GM19397 (cell line): ENCODE results near the gene GPR33.
"Not testable (repeated sequence)": the region's sequence is repeated elsewhere in the genome, so short reads cannot be mapped to it uniquely, and the experiment has no call there.

Experiments
- ATAC-seq: cut with Tn5 transposase; IDR thresholded peaks from one replicate; pipeline ENCODE4 v1.9.1; 2021; ENCODE audit warnings: mild to moderate bottlenecking, moderate library complexity; ENCODE audit not compliant: unreplicated experiment

GPR33 gene

DNA sequence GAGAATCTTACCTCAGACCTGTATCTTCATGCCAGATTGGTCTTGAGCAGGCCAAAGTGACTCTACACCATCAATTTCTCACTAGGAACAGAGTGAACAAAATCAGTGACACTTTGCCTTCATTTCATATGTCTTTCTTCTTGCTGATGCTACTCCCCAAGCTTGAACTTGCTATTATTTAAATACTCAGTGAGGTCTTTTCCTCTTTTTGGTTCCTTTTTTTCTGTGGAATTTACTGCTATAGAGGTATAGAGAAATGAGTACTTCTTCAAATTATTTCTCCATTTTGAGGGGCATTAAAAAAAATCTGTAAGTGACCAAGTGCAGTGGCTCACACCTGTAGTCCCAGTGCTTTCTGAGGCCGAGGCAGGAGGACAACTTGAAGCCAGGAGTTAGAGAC, at the start of gene GPR33:
Gene GPR33, minus strand, starts transcription at position 154 of the 400 bp plus-strand sequence. CDS start 4,074 bp downstream, outside the sequence.
- no peak for ATAC-seq

DNA sequence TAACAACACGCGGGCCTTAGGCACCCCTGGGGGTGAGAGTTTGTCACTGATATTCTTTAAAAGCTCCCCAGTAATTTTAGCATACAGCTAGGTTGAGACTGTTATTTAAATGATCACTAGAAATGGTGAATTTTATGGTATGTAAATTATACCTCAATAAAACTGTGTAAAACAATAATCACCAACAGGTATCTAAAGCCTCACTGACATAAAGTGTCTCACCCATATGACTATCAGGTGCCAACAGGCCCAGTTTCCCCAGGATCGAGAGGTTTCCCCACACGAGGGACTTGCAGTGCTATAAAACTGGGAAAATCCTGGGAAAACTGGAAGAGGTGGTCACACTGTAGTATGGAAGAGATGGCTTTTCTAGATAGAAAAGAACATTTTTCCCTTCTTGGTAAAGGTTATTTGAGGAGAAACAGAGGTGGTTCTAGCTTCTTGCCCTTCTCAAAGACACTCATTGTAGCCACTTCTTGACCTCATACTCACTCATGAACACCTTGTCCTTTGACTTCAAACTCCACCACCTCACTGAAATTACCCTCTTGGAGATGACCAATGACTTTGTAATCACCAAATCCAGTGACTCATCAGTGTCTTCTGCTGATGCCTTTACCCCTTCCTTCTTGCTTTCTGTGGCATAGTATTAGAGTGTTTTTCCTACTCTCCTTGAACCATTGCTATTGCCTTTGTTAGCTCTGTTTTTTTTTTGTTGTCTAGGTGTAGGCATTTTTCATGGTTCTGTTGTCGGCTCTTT, 48.5 kb upstream of the GPR33 start:
- ATAC-seq = no peak

- no peak for ATAC-seq
Observed at GRCh38 chr14:31530136-31530535, 42.3 kb upstream of the GPR33 start.

- no peak for ATAC-seq
Observed at GRCh38 chr14:31529053-31529452, 41.2 kb upstream of the GPR33 start.

- ATAC-seq = no peak
Observed at GRCh38 chr14:31527546-31527945, 39.7 kb upstream of the GPR33 start.

GRCh38 chr14:31527087-31527486, 39.2 kb upstream of the GPR33 start:
- no peak for ATAC-seq

- ATAC-seq = no peak
Observed at GRCh38 chr14:31510855-31511254, 23.0 kb upstream of the GPR33 start.

GRCh38 chr14:31510222-31510621, 22.4 kb upstream of the GPR33 start:
- no peak for ATAC-seq

DNA sequence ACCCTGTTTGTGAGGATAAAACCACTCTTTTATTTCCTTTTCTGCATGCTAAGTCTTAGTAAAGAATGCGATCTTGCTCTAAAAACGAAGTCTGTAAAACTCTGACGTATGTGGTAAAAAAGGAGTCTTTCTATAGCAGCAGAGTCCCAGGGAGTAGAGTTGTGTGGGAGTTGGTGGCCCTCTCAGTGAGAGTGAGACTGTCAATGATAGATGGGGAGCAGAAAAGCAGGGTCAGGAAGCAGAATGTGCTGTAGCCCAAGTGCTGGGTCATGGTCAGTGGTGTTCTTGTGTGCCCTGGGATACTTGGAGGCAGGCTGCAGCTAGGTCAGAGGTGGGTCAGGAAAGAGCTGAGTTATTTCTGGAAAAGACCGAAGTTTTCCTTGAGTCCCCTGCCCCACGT, 20.3 kb upstream of the GPR33 start:
- ATAC-seq = no peak

- ATAC-seq = no peak
Observed at GRCh38 chr14:31505411-31505810, 17.6 kb upstream of the GPR33 start.

GRCh38 chr14:31501870-31502269, 14.0 kb upstream of the GPR33 start:
- no peak for ATAC-seq

GRCh38 chr14:31492759-31493498, 5.1 kb upstream of the GPR33 start:
- ATAC-seq = no peak

DNA sequence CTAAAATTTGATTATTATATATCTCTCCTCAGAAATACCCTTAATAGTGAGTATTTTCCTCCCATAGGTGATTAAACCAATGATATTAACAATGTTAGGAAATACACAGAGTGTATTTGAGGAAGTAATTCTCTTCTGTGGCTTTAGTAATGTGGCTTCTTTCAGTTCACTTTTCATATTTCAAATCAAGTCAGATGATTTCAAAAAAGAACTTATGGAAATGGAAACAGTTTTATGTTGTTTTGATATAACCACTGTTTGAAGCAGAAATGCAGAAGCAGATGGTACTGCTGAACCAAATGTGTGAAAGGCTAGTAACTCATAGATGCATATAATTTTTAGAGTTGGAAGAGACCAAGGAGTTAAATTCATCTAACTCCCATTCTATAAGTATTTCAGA, 1.9 kb upstream of the GPR33 start:
- ATAC-seq = no peak

GRCh38 chr14:31486764-31487163, 1.1 kb downstream of the GPR33 start:
- no peak for ATAC-seq

DNA sequence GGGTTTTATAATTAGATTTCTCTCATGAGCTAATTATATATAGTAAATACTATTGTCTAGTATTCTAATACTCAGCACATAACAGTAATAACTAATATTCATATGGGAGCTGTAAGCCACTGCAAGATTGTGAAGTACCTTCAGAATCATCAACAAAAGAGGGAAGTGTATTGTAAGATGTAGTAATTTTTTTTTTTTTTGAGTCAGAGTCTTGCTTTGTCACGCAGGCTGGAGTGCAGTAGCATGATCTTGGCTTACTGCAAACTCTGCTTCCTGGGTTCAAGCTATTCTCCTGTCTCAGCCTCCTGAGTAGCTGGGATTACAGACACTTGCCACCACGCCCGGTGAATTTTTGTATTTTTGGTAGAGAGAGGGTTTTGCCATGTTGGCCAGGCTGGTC, 3.1 kb downstream of the GPR33 start:
- ATAC-seq = no peak

GRCh38 chr14:31480156-31480555, 7.7 kb downstream of the GPR33 start:
- ATAC-seq = no peak

DNA sequence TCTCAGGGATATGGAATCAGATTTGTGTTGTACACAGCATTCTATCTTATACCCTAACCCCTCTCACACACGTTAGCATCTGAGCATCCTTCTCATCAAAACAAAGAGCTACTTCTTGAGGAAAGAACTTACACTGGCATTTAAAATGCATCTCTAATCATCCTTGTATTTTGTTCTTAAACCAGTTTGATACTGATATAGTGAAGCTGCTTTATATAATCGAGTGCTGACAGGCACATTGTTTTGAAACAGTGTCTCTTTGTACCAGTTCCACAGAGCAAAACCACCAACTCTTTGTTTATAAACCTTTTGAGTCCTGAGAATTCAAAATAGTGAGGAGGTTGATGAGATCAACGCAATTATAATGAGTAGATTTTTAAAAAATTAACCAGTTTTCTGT, 8.8 kb downstream of the GPR33 start:
- ATAC-seq = no peak

DNA sequence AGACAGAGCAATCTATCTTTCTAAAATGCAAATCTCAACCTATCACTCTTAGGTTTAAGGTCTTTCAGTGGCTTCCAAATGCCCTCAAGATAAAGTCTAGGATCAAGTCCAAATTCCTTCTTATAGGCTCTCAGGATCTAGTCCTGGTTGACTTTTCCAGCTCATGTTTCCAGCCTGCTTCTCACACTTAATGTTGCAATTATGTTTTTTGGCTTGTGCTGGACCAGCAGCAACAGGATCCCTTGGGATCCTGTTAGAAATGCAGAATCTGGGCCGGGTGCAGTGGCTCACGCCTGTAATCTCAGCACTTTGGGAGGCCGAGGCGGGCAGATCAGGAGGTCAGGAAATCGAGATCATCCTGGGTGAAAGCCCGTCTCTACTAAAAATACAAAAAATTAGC, 10.6 kb downstream of the GPR33 start:
- ATAC-seq = no peak

DNA sequence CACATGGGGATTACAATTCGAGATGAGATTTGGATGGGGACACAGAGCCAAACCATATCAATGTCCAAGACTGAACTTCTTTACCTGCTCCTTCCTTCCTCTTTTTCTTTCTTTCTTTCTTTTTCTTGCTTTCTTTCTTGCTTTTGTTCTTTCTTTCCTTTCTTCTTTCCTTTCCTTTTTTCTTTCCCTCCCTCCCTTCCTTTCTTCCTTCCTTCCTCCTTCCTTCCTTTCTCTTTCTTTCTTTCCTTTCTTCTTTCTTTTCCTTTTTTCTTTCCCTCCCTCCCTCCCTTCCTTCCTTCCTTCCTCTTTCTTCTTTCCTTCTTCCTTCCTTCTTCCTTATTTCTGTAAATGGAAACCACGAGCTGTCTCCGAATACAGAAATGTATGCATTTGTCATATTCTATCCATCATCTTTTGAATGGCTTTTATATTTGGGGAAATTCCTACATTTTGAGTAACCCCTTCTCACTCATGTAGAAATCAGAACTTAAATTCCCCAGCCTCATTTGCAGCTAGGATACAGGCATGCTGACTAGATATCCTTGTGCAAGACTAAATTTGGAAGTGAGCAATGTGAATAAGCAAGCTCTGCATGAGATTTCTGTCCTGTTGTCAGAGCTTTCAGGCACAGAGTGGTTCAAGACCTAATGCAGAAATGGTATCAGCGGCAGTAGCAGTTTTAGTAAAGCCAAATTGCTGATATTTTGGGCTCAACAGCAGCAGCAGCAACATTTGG, 11.5 kb downstream of the GPR33 start:
- ATAC-seq = no peak

- no peak for ATAC-seq
Observed at GRCh38 chr14:31466554-31466953, 21.3 kb downstream of the GPR33 start.

- ATAC-seq = no peak
Observed at GRCh38 chr14:31465111-31465510, 22.7 kb downstream of the GPR33 start.

GRCh38 chr14:31462450-31462849, 25.4 kb downstream of the GPR33 start:
- ATAC-seq = not testable (repeated sequence)
